Hematopoietic multipotent progenitor cell treated with erythropoietin and hydrocortisone succinate and interleukin-3 and kit ligand, for 8 days (in vitro differentiated cells): ENCODE results near the gene YIF1B.
A peak's percentile ranks its signal among the peaks of the same experiment; 100 is the strongest.
"Not testable (repeated sequence)": the region's sequence is repeated elsewhere in the genome, so short reads cannot be mapped to it uniquely, and the experiment has no call there.

Experiments used
- DNase-seq: peaks from one replicate; pipeline ENCODE4 v3.0.0-alpha.2; 2015

Gene YIF1B

GRCh38 chr19:38315657-38316476 lies at the start of gene YIF1B:
TSS of gene YIF1B (minus strand) at chr19:38315947. CDS start at chr19:38315917, 30 bp downstream.
- DNase-seq = peak; percentile 98

DNA sequence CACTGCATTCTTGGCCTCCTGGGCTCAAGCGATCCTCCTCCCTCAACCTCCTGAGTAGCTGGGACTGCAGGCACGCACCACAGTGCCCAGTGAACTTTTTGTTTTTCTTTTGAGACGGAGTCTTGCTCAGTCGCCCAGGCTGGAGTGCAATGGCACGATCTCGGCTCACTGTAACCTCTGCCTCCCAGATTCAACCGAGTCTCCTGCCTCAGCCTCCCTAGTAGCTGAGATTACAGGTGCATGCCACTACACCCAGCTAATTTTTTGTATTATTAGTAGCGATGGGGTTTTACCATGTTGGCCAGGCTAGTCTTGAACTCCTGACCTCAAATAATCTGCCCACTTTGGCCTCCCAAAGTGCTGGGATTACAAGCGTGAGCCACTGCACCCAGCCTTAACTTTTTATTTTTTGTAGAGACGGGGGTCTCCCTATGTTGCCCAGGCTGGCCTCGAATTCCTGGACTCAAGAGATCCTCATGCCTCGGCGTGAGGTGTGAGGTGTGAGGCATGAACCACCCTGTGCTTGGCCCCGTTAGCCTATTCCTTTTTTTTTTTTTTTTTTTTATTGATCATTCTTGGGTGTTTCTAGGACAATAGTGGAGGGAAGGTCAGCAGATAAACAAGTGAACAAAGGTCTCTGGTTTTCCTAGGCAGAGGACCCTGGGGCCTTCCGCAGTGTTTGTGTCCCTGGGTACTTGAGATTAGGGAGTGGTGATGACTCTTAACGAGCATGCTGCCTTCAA lies 47.4 kb upstream of the YIF1B start:
- DNase-seq = not testable (repeated sequence)

DNA sequence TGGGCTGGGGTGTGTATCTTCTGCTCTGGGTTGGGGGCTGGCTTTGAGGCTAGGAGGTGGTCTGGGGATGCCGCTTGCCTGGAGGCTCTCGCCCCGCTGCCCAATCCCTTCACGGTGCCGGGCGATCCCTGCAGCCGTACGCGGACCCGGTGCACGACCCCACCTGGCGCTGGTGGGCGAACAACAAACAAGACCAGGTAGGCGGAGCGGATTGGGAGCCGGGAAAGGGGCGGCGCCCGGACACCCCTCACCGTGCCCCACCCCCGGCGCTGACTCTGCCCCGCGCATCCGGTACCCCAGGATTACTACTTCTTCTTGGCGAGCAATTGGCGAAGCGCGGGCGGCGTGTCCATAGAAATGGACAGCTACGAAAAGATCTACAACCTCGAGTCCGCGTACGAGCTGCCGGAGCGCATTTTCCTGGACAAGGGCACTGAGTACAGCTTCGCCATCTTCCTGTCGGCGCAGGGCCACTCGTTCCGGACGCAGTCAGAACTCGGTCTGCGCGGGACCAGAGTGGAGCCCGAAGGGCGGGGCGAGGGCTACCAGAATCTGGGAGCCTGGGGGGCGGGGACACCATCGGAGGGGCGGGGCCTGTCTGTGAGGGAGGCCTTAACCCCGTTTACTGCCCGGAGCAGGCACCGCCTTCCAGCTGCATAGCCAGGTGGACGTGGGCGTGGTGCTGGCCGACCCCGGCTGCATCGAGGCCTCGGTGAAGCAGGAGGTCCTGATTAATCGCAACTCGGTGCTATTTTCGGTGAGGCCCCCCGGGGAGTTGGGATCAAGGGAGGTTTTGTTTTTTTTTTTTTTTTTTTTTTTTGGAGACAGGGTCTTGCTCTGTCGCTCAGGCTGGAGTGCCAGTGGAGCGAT lies 46.6 kb upstream of the YIF1B start:
- DNase-seq = peak; percentile 79

GRCh38 chr19:38361633-38362075 lies 45.9 kb upstream of the YIF1B start:
- peak; percentile 72 for DNase-seq

- no peak for DNase-seq
Observed at GRCh38 chr19:38360839-38361631, 45.3 kb upstream of the YIF1B start.

DNA sequence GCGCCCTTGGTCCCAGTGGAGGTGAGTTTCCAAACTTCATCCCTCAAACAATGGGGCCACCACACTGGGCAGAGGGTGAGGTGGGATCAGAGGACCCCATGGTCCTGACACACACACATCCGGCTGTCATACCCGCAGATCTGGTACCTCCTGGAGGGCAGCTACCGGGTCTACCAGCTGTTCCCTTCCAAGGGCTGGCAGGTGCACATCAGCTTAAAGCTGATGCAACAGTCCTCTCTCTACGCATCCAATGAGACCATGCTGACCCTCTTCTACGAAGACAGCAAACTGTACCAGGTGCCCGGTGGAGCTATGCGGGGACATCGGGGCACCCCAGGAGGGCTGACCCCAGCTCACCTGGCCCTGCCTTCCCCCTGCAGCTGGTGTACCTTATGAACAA lies 44.6 kb upstream of the YIF1B start:
- no peak for DNase-seq

DNA sequence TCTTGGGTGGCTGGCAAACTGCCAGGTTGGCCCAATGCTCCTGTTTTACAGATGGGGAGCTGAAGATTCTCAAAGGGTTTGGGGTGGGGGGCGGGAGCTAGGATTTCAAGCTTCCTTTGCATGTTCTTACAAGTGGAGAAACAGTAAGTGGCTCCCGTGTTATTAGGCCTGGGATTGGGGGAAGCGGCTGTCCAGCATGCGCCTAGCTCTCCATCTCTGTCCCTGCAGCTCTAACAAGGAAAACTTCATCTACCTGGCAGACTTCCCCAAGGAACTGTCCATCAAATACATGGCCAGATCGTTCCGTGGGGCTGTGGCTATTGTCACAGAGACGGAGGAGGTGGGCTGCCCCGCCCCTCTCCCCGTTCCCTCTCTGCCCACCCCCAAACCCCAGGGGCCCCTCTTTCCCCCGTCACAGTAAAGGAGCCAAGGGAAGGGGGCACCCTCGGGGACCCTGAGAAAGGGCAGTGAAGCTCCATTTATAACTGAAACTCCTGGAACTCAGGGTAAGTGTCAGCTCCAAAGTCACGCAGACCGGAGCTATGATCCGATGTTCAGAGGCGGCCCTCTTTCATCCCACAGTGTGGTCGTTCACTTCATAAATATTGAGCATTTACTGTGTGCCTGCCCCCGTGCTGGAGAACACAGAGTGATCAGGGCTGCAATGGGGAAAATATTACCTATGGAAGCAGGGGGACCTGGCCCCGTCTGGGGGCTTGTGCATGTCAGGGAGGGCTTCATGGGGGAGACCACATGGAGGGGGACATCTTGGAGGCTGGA lies 43.7 kb upstream of the YIF1B start:
- no peak for DNase-seq

GRCh38 chr19:38358071-38358470 lies 42.3 kb upstream of the YIF1B start:
- no peak for DNase-seq

- no peak for DNase-seq
Observed at GRCh38 chr19:38355728-38356725, 40.3 kb upstream of the YIF1B start.

GRCh38 chr19:38352611-38353010 lies 36.9 kb upstream of the YIF1B start:
- DNase-seq = no peak

- no peak for DNase-seq
Observed at GRCh38 chr19:38351865-38352395, 36.2 kb upstream of the YIF1B start.

- no peak for DNase-seq
Observed at GRCh38 chr19:38350883-38351282, 35.1 kb upstream of the YIF1B start.

DNA sequence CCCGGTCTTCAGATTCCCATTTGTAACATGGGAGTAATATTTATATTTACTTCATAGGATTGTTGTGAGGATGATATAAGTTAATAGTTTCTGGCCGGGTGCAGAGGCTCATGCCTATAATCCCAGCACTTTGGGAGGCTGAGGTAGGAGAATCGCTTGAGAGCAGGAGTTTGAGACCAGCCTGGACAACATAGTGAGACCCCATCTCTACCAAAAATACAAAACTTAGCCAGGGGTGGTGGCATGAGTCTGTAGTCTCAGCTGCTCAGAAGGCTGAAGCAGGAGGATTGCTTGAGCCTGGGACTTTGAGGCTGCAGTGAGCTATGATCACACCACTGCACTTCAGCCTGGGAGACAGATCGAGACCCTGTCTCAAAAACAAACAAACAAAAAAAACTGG lies 31.1 kb upstream of the YIF1B start:
- no peak for DNase-seq

DNA sequence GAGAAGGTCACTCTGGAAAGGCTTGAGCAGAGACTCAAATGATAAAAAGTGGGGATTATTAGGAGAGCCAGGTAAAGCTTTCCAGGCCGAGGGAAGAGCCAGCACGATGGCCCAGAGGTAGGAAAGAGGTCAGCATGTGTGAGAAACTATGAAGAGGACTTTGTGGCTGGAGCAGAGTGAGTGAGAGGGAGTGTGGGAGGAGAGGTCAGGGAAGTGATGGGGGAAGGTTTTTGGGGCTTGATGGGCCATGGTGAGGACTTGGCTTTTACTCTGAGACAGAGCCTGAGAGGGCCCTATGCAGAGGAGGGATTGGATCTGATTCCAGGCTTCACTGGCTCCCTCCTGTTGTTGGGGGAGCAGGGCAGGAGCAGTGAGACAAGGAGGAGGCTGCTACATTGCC lies 25.2 kb upstream of the YIF1B start:
- DNase-seq = no peak

GRCh38 chr19:38339011-38339410 lies 23.3 kb upstream of the YIF1B start:
- DNase-seq = not testable (repeated sequence)

DNA sequence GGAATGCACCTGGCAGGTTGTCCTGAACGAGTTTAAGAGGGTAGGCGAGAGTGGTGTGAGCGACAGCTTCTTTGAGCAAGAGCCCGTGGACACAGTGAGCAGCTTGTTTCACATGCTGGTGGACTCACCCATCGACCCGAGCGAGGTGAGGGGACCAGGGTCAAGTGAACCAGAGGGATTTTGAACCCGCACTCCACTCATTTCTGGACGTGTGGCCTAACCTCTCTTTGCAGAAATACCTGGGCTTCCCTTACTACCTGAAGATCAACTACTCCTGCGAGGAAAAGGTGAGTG lies 21.6 kb upstream of the YIF1B start:
- DNase-seq = no peak

- peak; percentile 96 for DNase-seq
Observed at GRCh38 chr19:38336638-38337359, 21.1 kb upstream of the YIF1B start.

GRCh38 chr19:38335949-38336637 lies 20.3 kb upstream of the YIF1B start:
- peak; percentile 97 for DNase-seq

DNA sequence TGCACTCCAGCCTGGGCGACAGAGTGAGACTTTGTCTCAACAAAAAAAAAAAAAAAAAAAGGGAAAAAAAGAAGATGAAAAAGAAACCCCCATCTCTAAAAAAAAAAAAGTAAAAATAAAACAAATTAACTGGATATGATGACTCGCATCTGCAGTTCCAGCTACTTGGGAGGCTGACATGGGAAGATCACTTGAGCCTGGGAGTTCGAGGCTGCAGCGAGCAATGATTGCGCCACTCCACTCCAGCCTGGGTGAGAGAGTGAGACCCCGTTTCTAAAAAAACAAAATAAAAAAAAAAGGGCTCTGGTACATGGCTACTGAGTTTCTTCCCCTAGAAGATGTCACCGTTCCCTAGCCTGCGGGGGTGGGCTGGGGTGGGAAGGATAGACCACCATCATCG lies 17.5 kb upstream of the YIF1B start:
- no peak for DNase-seq
